Measurements from ENCODE around the gene RABGGTA.
A peak's percentile ranks its signal among the peaks of the same experiment; 100 is the strongest.

The RABGGTA gene

GRCh38 chr14:24311837-24312615 lies 40.6 kb upstream of the RABGGTA start:
- H3K36me3 ChIP-seq (ENCODE audit: control insufficient read depth in 1 of 2, insufficient read depth in 2 of 2, low read length in 2 of 2), result no peaks in the 10 kb centered on the region
- H3K4me3 ChIP-seq (ENCODE audit: low read depth in 1 of 2, low read length in 2 of 2), result peak overlapping the region; percentile 59 to 69
- H3K9ac ChIP-seq (ENCODE audit: low read depth in 1 of 2, low read length in 2 of 2), result peak overlapping the region; percentile 55 to 61
- H3K27ac ChIP-seq (ENCODE audit: low read depth, low read length), result peak overlapping the region; percentile 71
- peaks cover 63 to 83% of the 10 kb centered on the region in 2 donors for H3K4me1 ChIP-seq (ENCODE audit: control insufficient read depth in 1 of 2, insufficient read depth in 2 of 2, low read length in 2 of 2)
- peaks cover 0 to 5% of the 10 kb centered on the region in 2 donors for H3K27me3 ChIP-seq (ENCODE audit: control insufficient read depth in 1 of 2, insufficient read depth in 2 of 2, low read length in 2 of 2)
- no peaks in the 10 kb centered on the region for H3K9me3 ChIP-seq (ENCODE audit: control insufficient read depth in 1 of 2, low read length in 2 of 2)

DNA sequence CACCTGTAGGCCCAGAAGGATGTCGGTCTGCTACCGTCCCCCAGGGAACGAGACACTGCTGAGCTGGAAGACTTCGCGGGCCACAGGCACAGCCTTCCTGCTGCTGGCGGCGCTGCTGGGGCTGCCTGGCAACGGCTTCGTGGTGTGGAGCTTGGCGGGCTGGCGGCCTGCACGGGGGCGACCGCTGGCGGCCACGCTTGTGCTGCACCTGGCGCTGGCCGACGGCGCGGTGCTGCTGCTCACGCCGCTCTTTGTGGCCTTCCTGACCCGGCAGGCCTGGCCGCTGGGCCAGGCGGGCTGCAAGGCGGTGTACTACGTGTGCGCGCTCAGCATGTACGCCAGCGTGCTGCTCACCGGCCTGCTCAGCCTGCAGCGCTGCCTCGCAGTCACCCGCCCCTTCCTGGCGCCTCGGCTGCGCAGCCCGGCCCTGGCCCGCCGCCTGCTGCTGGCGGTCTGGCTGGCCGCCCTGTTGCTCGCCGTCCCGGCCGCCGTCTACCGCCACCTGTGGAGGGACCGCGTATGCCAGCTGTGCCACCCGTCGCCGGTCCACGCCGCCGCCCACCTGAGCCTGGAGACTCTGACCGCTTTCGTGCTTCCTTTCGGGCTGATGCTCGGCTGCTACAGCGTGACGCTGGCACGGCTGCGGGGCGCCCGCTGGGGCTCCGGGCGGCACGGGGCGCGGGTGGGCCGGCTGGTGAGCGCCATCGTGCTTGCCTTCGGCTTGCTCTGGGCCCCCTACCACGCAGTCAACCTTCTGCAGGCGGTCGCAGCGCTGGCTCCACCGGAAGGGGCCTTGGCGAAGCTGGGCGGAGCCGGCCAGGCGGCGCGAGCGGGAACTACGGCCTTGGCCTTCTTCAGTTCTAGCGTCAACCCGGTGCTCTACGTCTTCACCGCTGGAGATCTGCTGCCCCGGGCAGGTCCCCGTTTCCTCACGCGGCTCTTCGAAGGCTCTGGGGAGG lies 39.5 kb upstream of the RABGGTA start, which contains the start of gene LTB4R:
LTB4R (plus strand) TSS at position 857 of the 959 bp plus-strand sequence. CDS start 4,150 bp downstream, outside the sequence.
- Histone ChIP-seq H3K36me3 (ENCODE audit: control insufficient read depth in 1 of 2, insufficient read depth in 2 of 2, low read length in 2 of 2) (peaks cover 6 to 7% of the 10 kb centered on the region in 2 donors), H3K9me3 (ENCODE audit: control insufficient read depth in 1 of 2, low read length in 2 of 2) (no peaks in the 10 kb centered on the region), H3K27me3 (ENCODE audit: control insufficient read depth in 1 of 2, insufficient read depth in 2 of 2, low read length in 2 of 2) (peaks cover 0 to 3% of the 10 kb centered on the region in 2 donors), H3K27ac (ENCODE audit: low read depth, low read length) (peak within 1 kb of the TSS; percentile 71), H3K9ac (ENCODE audit: low read depth in 1 of 2, low read length in 2 of 2) (peak within 1 kb of the TSS; percentile 55 to 61), H3K4me3 (ENCODE audit: low read depth in 1 of 2, low read length in 2 of 2) (peak within 1 kb of the TSS; percentile 59 to 69), H3K4me1 (ENCODE audit: control insufficient read depth in 1 of 2, insufficient read depth in 2 of 2, low read length in 2 of 2) (peaks cover 62 to 81% of the 10 kb centered on the region in 2 donors)

GRCh38 chr14:24310265-24310645 lies 38.9 kb upstream of the RABGGTA start:
- Histone ChIP-seq H3K4me3 (ENCODE audit: low read depth in 1 of 2, low read length in 2 of 2) (peak overlapping the region; percentile 59 to 69), H3K9me3 (ENCODE audit: control insufficient read depth in 1 of 2, low read length in 2 of 2) (no peaks in the 10 kb centered on the region), H3K27ac (ENCODE audit: low read depth, low read length) (peak overlapping the region; percentile 71), H3K4me1 (ENCODE audit: control insufficient read depth in 1 of 2, insufficient read depth in 2 of 2, low read length in 2 of 2) (peaks cover 55 to 81% of the 10 kb centered on the region in 2 donors), H3K27me3 (ENCODE audit: control insufficient read depth in 1 of 2, insufficient read depth in 2 of 2, low read length in 2 of 2) (peaks cover 0 to under 1% of the 10 kb centered on the region in 2 donors), H3K9ac (ENCODE audit: low read depth in 1 of 2, low read length in 2 of 2) (peak overlapping the region; percentile 55 to 61), H3K36me3 (ENCODE audit: control insufficient read depth in 1 of 2, insufficient read depth in 2 of 2, low read length in 2 of 2) (peaks cover 13 to 14% of the 10 kb centered on the region in 2 donors)

- no peaks in the 10 kb centered on the region for H3K27me3 ChIP-seq (ENCODE audit: control insufficient read depth in 1 of 2, insufficient read depth in 2 of 2, low read length in 2 of 2)
- peak within 1 kb of the TSS; percentile 59 to 69 for H3K4me3 ChIP-seq (ENCODE audit: low read depth in 1 of 2, low read length in 2 of 2)
- H3K36me3 ChIP-seq (ENCODE audit: control insufficient read depth in 1 of 2, insufficient read depth in 2 of 2, low read length in 2 of 2), result peaks cover 18 to 20% of the 10 kb centered on the region in 2 donors
- no peaks in the 10 kb centered on the region for H3K9me3 ChIP-seq (ENCODE audit: control insufficient read depth in 1 of 2, low read length in 2 of 2)
- H3K9ac ChIP-seq (ENCODE audit: low read depth in 1 of 2, low read length in 2 of 2), result peak within 1 kb of the TSS; percentile 55 to 61
- H3K4me1 ChIP-seq (ENCODE audit: control insufficient read depth in 1 of 2, insufficient read depth in 2 of 2, low read length in 2 of 2), result peaks cover 50 to 77% of the 10 kb centered on the region in 2 donors
- peak within 1 kb of the TSS; percentile 71 for H3K27ac ChIP-seq (ENCODE audit: low read depth, low read length)
Observed at GRCh38 chr14:24309538-24310264, 38.3 kb upstream of the RABGGTA start, which contains the start of gene LTB4R2. LTB4R2 (plus strand) TSS chr14:24310140; CDS start chr14:24310665, 525 bp downstream.

GRCh38 chr14:24308342-24309124 lies 37.1 kb upstream of the RABGGTA start:
- H3K27me3 ChIP-seq (ENCODE audit: control insufficient read depth in 1 of 2, insufficient read depth in 2 of 2, low read length in 2 of 2), result no peaks in the 10 kb centered on the region
- H3K4me1 ChIP-seq (ENCODE audit: control insufficient read depth in 1 of 2, insufficient read depth in 2 of 2, low read length in 2 of 2), result peaks cover 47 to 76% of the 10 kb centered on the region in 2 donors
- H3K9ac ChIP-seq (ENCODE audit: low read depth in 1 of 2, low read length in 2 of 2), result peak overlapping the region; percentile 22 to 55
- H3K36me3 ChIP-seq (ENCODE audit: control insufficient read depth in 1 of 2, insufficient read depth in 2 of 2, low read length in 2 of 2), result peaks cover 30 to 31% of the 10 kb centered on the region in 2 donors
- no peaks in the 10 kb centered on the region for H3K9me3 ChIP-seq (ENCODE audit: control insufficient read depth in 1 of 2, low read length in 2 of 2)
- H3K27ac ChIP-seq (ENCODE audit: low read depth, low read length), result no peak overlapping the region
- peak overlapping the region in 1 of 2 donors; percentile 70 for H3K4me3 ChIP-seq (ENCODE audit: low read depth in 1 of 2, low read length in 2 of 2)

- Histone ChIP-seq H3K27ac (ENCODE audit: low read depth, low read length) (peak within 1 kb of the TSS; percentile 74), H3K4me1 (ENCODE audit: control insufficient read depth in 1 of 2, insufficient read depth in 2 of 2, low read length in 2 of 2) (peaks cover 50 to 76% of the 10 kb centered on the region in 2 donors), H3K4me3 (ENCODE audit: low read depth in 1 of 2, low read length in 2 of 2) (peak within 1 kb of the TSS; percentile 65 to 70), H3K27me3 (ENCODE audit: control insufficient read depth in 1 of 2, insufficient read depth in 2 of 2, low read length in 2 of 2) (no peaks in the 10 kb centered on the region), H3K36me3 (ENCODE audit: control insufficient read depth in 1 of 2, insufficient read depth in 2 of 2, low read length in 2 of 2) (peaks cover 32 to 37% of the 10 kb centered on the region in 2 donors), H3K9ac (ENCODE audit: low read depth in 1 of 2, low read length in 2 of 2) (peak within 1 kb of the TSS; percentile 55 to 71), H3K9me3 (ENCODE audit: control insufficient read depth in 1 of 2, low read length in 2 of 2) (no peaks in the 10 kb centered on the region)
Observed at GRCh38 chr14:24307575-24308341, 36.4 kb upstream of the RABGGTA start, which contains the start of gene CIDEB. CIDEB (minus strand) TSS chr14:24307977; CDS start chr14:24307858, 119 bp downstream.

DNA sequence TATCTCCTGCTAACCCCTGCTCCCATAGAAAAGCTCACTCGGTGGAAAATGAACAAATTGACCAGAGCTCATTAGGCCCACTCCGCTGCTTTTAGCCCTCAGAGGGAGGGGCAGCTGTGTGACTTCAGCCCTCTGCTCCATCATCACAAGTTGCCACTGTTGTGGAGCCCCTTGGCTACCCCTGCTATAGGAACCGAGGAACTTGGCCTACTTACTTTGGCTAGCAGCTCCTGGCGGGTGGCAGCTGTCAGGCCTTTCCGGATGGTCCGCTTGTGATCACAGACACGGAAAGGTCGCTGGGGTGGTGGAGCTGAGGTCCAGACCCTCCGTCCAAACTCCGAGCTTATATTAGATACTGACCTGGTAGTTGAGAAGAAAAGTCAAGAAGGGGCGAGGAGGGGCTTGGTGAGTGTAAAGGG lies 35.8 kb upstream of the RABGGTA start:
- peaks cover 56 to 78% of the 10 kb centered on the region in 2 donors for H3K4me1 ChIP-seq (ENCODE audit: control insufficient read depth in 1 of 2, insufficient read depth in 2 of 2, low read length in 2 of 2)
- H3K9ac ChIP-seq (ENCODE audit: low read depth in 1 of 2, low read length in 2 of 2), result peak overlapping the region; percentile 55 to 71
- H3K9me3 ChIP-seq (ENCODE audit: control insufficient read depth in 1 of 2, low read length in 2 of 2), result no peaks in the 10 kb centered on the region

DNA sequence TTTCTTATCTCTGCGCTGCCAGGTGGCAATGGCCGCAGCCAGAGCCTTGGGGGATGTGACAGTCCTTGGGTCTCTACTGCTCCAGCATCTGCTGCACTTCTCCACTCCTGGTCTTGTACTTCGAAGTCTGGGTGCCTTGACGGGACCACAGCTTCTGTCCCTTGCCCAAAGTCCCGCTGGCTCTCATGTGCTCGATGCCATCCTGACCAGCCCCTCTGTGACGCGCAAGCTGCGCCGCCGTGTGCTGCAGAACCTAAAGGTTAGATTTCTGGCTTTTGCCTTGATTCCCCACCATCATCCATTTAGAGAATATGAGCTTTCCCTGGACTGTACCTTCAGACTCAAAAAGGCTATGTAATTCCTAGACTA lies 32.6 kb upstream of the RABGGTA start:
- Histone ChIP-seq H3K4me1 (ENCODE audit: control insufficient read depth in 1 of 2, insufficient read depth in 2 of 2, low read length in 2 of 2) (peaks cover 54 to 74% of the 10 kb centered on the region in 2 donors), H3K27me3 (ENCODE audit: control insufficient read depth in 1 of 2, insufficient read depth in 2 of 2, low read length in 2 of 2) (no peaks in the 10 kb centered on the region), H3K36me3 (ENCODE audit: control insufficient read depth in 1 of 2, insufficient read depth in 2 of 2, low read length in 2 of 2) (peaks cover 45 to 54% of the 10 kb centered on the region in 2 donors), H3K27ac (ENCODE audit: low read depth, low read length) (peak overlapping the region; percentile 57), H3K4me3 (ENCODE audit: low read depth in 1 of 2, low read length in 2 of 2) (no peak overlapping the region), H3K9me3 (ENCODE audit: control insufficient read depth in 1 of 2, low read length in 2 of 2) (no peaks in the 10 kb centered on the region), H3K9ac (ENCODE audit: low read depth in 1 of 2, low read length in 2 of 2) (peak overlapping the region in 1 of 2 donors; percentile 8)

More for the DNA sequence above, 35.8 kb upstream of the RABGGTA start:
- H3K27me3 ChIP-seq (ENCODE audit: control insufficient read depth in 1 of 2, insufficient read depth in 2 of 2, low read length in 2 of 2), result no peaks in the 10 kb centered on the region
- peak overlapping the region; percentile 65 to 70 for H3K4me3 ChIP-seq (ENCODE audit: low read depth in 1 of 2, low read length in 2 of 2)
- peak overlapping the region; percentile 74 for H3K27ac ChIP-seq (ENCODE audit: low read depth, low read length)
- peaks cover 36 to 43% of the 10 kb centered on the region in 2 donors for H3K36me3 ChIP-seq (ENCODE audit: control insufficient read depth in 1 of 2, insufficient read depth in 2 of 2, low read length in 2 of 2)
